ENCODE results near the gene FMO5.

The FMO5 gene

DNA sequence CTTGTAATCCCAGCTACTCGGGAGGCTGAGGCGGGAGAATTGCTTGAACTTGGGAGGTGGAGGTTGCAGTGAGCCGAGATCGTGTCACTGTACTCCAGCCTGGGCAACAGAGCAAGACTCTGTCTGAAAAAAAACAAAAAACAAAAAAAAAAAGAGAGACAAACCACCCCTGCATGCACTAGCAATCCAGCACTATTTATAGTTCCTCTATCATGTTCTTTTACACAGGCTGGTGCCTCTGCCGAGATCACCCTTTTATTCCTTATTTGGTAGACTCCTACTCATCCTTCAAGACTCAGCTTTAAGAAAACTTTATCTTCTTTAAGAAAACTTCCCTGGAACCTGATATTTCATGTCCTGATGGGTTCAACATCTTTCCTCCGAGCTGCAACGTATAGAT, 10.8 kb downstream of the FMO5 start:
- no peak for DNase-seq (ENCODE audit: low read depth)
- no peak overlapping the region for H3K4me3 ChIP-seq (ENCODE audit: low read depth, low read length)
- TF ChIP-seq CTCF (conservative IDR thresholded peaks at IDR 0.05; ENCODE audit: low read depth, low read length) = no peak

GRCh38 chr1:147213271-147213670, 11.9 kb downstream of the FMO5 start:
- DNase-seq (ENCODE audit: low read depth) = no peak
- no peak for TF ChIP-seq CTCF (conservative IDR thresholded peaks at IDR 0.05; ENCODE audit: low read depth, low read length)
- H3K4me3 ChIP-seq (ENCODE audit: low read depth, low read length) = no peak overlapping the region

- no peak for TF ChIP-seq CTCF (conservative IDR thresholded peaks at IDR 0.05; ENCODE audit: low read depth, low read length)
- no peak overlapping the region for H3K4me3 ChIP-seq (ENCODE audit: low read depth, low read length)
- no peak for DNase-seq (ENCODE audit: low read depth)
Measured at GRCh38 chr1:147211577-147211976, 13.6 kb downstream of the FMO5 start.

GRCh38 chr1:147210987-147211386, 14.2 kb downstream of the FMO5 start:
- TF ChIP-seq CTCF (conservative IDR thresholded peaks at IDR 0.05; ENCODE audit: low read depth, low read length) = no peak
- no peak for DNase-seq (ENCODE audit: low read depth)
- no peak overlapping the region for H3K4me3 ChIP-seq (ENCODE audit: low read depth, low read length)

GRCh38 chr1:147209825-147210821, 15.0 kb downstream of the FMO5 start:
- H3K4me3 ChIP-seq (ENCODE audit: low read depth, low read length) = no peak overlapping the region
- TF ChIP-seq CTCF (conservative IDR thresholded peaks at IDR 0.05; ENCODE audit: low read depth, low read length) = no peak
- no peak for DNase-seq (ENCODE audit: low read depth)

DNA sequence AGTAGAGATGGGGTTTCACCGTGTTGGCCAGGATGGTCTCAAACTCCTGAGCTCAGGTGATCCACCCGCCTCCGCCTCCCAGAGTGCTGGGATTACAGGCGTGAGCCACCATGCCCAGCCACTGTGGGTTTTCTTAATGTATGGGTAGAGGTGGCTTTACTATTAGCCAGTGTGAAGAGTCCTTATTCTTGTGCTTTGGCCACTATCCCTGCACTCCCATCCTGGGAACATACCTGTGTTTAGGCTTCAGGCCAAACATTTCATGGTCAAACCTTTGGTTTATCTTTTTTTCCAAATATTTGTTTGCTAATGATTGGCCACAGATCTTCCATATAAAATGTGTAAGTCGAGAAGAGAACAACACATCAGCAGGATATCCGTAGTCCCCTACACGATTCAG, 16.5 kb downstream of the FMO5 start:
- no peak for TF ChIP-seq CTCF (conservative IDR thresholded peaks at IDR 0.05; ENCODE audit: low read depth, low read length)
- DNase-seq (ENCODE audit: low read depth) = no peak
- no peak overlapping the region for H3K4me3 ChIP-seq (ENCODE audit: low read depth, low read length)

GRCh38 chr1:147207192-147207591, 17.9 kb downstream of the FMO5 start:
- H3K4me3 ChIP-seq (ENCODE audit: low read depth, low read length) = no peak overlapping the region
- TF ChIP-seq CTCF (conservative IDR thresholded peaks at IDR 0.05; ENCODE audit: low read depth, low read length) = no peak
- DNase-seq (ENCODE audit: low read depth) = no peak

Data from choroid plexus epithelial cell (primary cell).